ENCODE measurements around the gene GABBR1. TPM values are rescaled to one million over a fixed set of nuclear protein-coding genes. Genes with fewer than 3 reads are reported as not detected.

GABBR1 gene
- total RNA-seq, 5 donors from 2014 or later (not counting 1 experiment from before 2014, with no cell fraction given) = 48.0 to 82.7 (median 74.8) TPM

DNA sequence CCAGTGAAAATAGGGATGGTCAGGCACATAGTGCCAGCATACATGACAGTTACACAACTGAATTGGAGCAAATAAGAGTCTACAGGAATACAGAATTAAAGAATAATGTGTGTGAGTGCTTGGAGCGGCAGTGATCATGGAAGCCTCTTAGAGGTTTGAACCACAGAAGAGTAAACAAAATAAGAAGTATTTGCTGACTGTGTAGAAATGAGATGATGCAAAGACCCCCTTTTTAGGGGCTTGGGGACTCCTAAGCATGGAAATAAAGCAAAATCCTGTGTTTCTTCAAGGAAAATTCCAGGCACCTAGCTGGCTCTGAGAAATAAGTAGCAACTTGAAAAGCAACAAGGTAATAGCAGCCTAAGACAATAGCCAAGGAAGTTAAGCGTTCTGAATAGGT, 41.3 kb downstream of the GABBR1 start:
- Histone ChIP-seq H3K4me3 (ENCODE audit: control insufficient read depth in 1 of 2, extremely low read depth in 1 of 2, low read length in 1 of 2) (no peak overlapping the region), H3K9me3 (no peaks in the 10 kb centered on the region), H3K27me3 (replicated peaks in 1 of 2; ENCODE audit: control insufficient read depth in 2 of 2, extremely low read depth in 1 of 2, insufficient read depth in 2 of 2, low read length in 1 of 2) (peaks cover 2 to 20% of the 10 kb centered on the region in 2 experiments), H3K36me3 (ENCODE audit: control insufficient read depth in 2 of 2, extremely low read depth in 1 of 2, insufficient read depth in 1 of 2, low read length in 1 of 2) (no peaks in the 10 kb centered on the region), H3K4me1 (ENCODE audit: control insufficient read depth in 1 of 2, extremely low read depth in 1 of 2, insufficient read depth in 2 of 2, low read length in 2 of 2) (no peaks in the 10 kb centered on the region), H3K27ac (ENCODE audit: low read length) (no peak overlapping the region)
- WGBS (ENCODE audit: insufficient coverage) = 96% methylated on average over 2 of the region's 2 CpGs
- DNase-seq (no peak), ATAC-seq (replicated peaks in 1 of 4) (no peak)
- no peaks in the 10 kb centered on the region for H3K9me3 Mint-ChIP-seq
- ChIA-PET CTCF (no interaction called here), POLR2A (no interaction called here)
- no peaks in the 10 kb centered on the region for H3K4me1 Mint-ChIP-seq
- H3K36me3 Mint-ChIP-seq = no peaks in the 10 kb centered on the region
- H3K27me3 Mint-ChIP-seq = peaks cover 18 to 50% of the 10 kb centered on the region in 2 donors
- no peak overlapping the region for H3K4me3 Mint-ChIP-seq
- H3K27ac Mint-ChIP-seq = no peak overlapping the region

- no peak overlapping the region for H3K27ac Mint-ChIP-seq
- ATAC-seq (replicated peaks in 1 of 4) (no peak), DNase-seq (no peak)
- no peaks in the 10 kb centered on the region for H3K9me3 Mint-ChIP-seq
- no peak overlapping the region for H3K4me3 Mint-ChIP-seq
- no peak overlapping the region for H3K27ac ChIP-seq (ENCODE audit: low read length)
- no peaks in the 10 kb centered on the region for H3K9me3 ChIP-seq
- no peaks in the 10 kb centered on the region for H3K36me3 ChIP-seq (ENCODE audit: control insufficient read depth in 2 of 2, extremely low read depth in 1 of 2, insufficient read depth in 1 of 2, low read length in 1 of 2)
- peaks cover 3 to 17% of the 10 kb centered on the region in 2 experiments for H3K27me3 ChIP-seq (replicated peaks in 1 of 2; ENCODE audit: control insufficient read depth in 2 of 2, extremely low read depth in 1 of 2, insufficient read depth in 2 of 2, low read length in 1 of 2)
- no peaks in the 10 kb centered on the region for H3K4me1 Mint-ChIP-seq
- ChIA-PET POLR2A (no interaction called here), CTCF (interaction anchor here in 1 of 2 donors (0.9 kb wide), 1 partner anchor 36 kb away, joined by 3 read pairs; no protein-coding TSS in a partner anchor)
- no peaks in the 10 kb centered on the region for H3K4me1 ChIP-seq (ENCODE audit: control insufficient read depth in 1 of 2, extremely low read depth in 1 of 2, insufficient read depth in 2 of 2, low read length in 2 of 2)
- no peak overlapping the region for H3K4me3 ChIP-seq (ENCODE audit: control insufficient read depth in 1 of 2, extremely low read depth in 1 of 2, low read length in 1 of 2)
- H3K36me3 Mint-ChIP-seq = no peaks in the 10 kb centered on the region
- peaks cover 25 to 58% of the 10 kb centered on the region in 2 donors for H3K27me3 Mint-ChIP-seq
- WGBS (ENCODE audit: insufficient coverage) = 100% methylated on average over 2 of the region's 4 CpGs
These were observed 42.7 kb downstream of the GABBR1 start for GRCh38 chr6:29590218-29590808.

GRCh38 chr6:29589423-29590048, 43.4 kb downstream of the GABBR1 start:
- Mint-ChIP-seq H3K4me3 (no peak overlapping the region), H3K4me1 (no peaks in the 10 kb centered on the region), H3K36me3 (no peaks in the 10 kb centered on the region), H3K9me3 (no peaks in the 10 kb centered on the region), H3K27me3 (peaks cover 31 to 52% of the 10 kb centered on the region in 2 donors), H3K27ac (no peak overlapping the region)
- Histone ChIP-seq H3K4me3 (ENCODE audit: control insufficient read depth in 1 of 2, extremely low read depth in 1 of 2, low read length in 1 of 2) (no peak overlapping the region), H3K9me3 (no peaks in the 10 kb centered on the region), H3K4me1 (ENCODE audit: control insufficient read depth in 1 of 2, extremely low read depth in 1 of 2, insufficient read depth in 2 of 2, low read length in 2 of 2) (no peaks in the 10 kb centered on the region), H3K27me3 (replicated peaks in 1 of 2; ENCODE audit: control insufficient read depth in 2 of 2, extremely low read depth in 1 of 2, insufficient read depth in 2 of 2, low read length in 1 of 2) (peaks cover 2 to 16% of the 10 kb centered on the region in 2 experiments), H3K36me3 (ENCODE audit: control insufficient read depth in 2 of 2, extremely low read depth in 1 of 2, insufficient read depth in 1 of 2, low read length in 1 of 2) (no peaks in the 10 kb centered on the region), H3K27ac (ENCODE audit: low read length) (no peak overlapping the region)
- ChIA-PET POLR2A (no interaction called here), CTCF (interaction anchor here (0.9 to 1.1 kb wide), 2 partner anchors 37 to 904 kb away, joined by 3 read pairs; no protein-coding TSS in a partner anchor)
- 29% methylated on average over 1 of the region's 3 CpGs for WGBS (ENCODE audit: insufficient coverage)
- DNase-seq (peak in 31 of 35 experiments; percentile 5 to 76 (median 33)), ATAC-seq (replicated peaks in 1 of 4) (peak; percentile 55 to 65 (median 62))

DNA sequence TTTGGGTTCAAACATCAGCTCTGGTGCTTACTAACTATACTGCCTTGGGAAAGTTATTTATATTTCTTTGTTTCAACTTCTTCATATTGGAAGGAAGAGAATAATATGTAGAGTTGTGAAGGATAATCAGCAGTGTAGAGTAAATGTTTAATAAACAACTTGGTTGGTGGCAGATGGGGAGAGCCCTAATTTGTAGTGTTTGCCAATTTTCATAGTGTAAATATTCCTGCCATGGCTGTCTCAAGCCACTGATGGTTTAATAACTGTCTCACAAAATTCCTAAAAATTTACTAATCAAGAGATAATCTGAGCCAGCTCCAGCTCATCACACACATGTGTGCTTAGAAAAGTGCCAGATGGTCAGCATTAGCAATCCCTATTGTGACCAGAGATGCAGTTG, 48.2 kb downstream of the GABBR1 start, which contains the start of gene OR2H2:
OR2H2 (plus strand) TSS at position 301 of the 400 bp plus-strand sequence. CDS start 2,824 bp downstream, outside the sequence.
- no peaks in the 10 kb centered on the region for H3K9me3 ChIP-seq
- Mint-ChIP-seq H3K27ac (no peak within 1 kb of the TSS), H3K27me3 (peaks cover 40 to 62% of the 10 kb centered on the region in 2 donors), H3K9me3 (no peaks in the 10 kb centered on the region), H3K36me3 (no peaks in the 10 kb centered on the region), H3K4me3 (no peak within 1 kb of the TSS), H3K4me1 (no peaks in the 10 kb centered on the region)
- H3K36me3 ChIP-seq (ENCODE audit: control insufficient read depth in 2 of 2, extremely low read depth in 1 of 2, insufficient read depth in 1 of 2, low read length in 1 of 2) = no peaks in the 10 kb centered on the region
- ChIA-PET POLR2A (no interaction called here), CTCF (no interaction called here)
- no peaks in the 10 kb centered on the region for H3K4me1 ChIP-seq (ENCODE audit: control insufficient read depth in 1 of 2, extremely low read depth in 1 of 2, insufficient read depth in 2 of 2, low read length in 2 of 2)
- peaks cover 2 to 16% of the 10 kb centered on the region in 2 experiments for H3K27me3 ChIP-seq (replicated peaks in 1 of 2; ENCODE audit: control insufficient read depth in 2 of 2, extremely low read depth in 1 of 2, insufficient read depth in 2 of 2, low read length in 1 of 2)
- ATAC-seq (replicated peaks in 1 of 4) (no peak), DNase-seq (no peak)
- H3K27ac ChIP-seq (ENCODE audit: low read length) = no peak within 1 kb of the TSS
- H3K4me3 ChIP-seq (ENCODE audit: control insufficient read depth in 1 of 2, extremely low read depth in 1 of 2, low read length in 1 of 2) = no peak within 1 kb of the TSS

GRCh38 chr6:29577544-29577943, 55.4 kb downstream of the GABBR1 start:
- H3K4me3 ChIP-seq (ENCODE audit: control insufficient read depth in 1 of 2, extremely low read depth in 1 of 2, low read length in 1 of 2) = no peak overlapping the region
- 85% methylated on average over 6 of the region's 7 CpGs for WGBS (ENCODE audit: insufficient coverage)
- no peak for ATAC-seq (replicated peaks in 1 of 4)
- no peak overlapping the region for H3K27ac ChIP-seq (ENCODE audit: low read length)
- Mint-ChIP-seq H3K9me3 (no peaks in the 10 kb centered on the region), H3K36me3 (no peaks in the 10 kb centered on the region), H3K27me3 (peaks cover 42 to 48% of the 10 kb centered on the region in 2 donors), H3K4me1 (no peaks in the 10 kb centered on the region), H3K27ac (no peak overlapping the region), H3K4me3 (no peak overlapping the region)
- H3K36me3 ChIP-seq (ENCODE audit: control insufficient read depth in 2 of 2, extremely low read depth in 1 of 2, insufficient read depth in 1 of 2, low read length in 1 of 2) = no peaks in the 10 kb centered on the region
- H3K9me3 ChIP-seq = no peaks in the 10 kb centered on the region
- peaks cover 0 to 23% of the 10 kb centered on the region in 2 experiments for H3K27me3 ChIP-seq (replicated peaks in 1 of 2; ENCODE audit: control insufficient read depth in 2 of 2, extremely low read depth in 1 of 2, insufficient read depth in 2 of 2, low read length in 1 of 2)
- no peak for DNase-seq
- ChIA-PET CTCF (no interaction called here), POLR2A (no interaction called here)
- H3K4me1 ChIP-seq (ENCODE audit: control insufficient read depth in 1 of 2, extremely low read depth in 1 of 2, insufficient read depth in 2 of 2, low read length in 2 of 2) = no peaks in the 10 kb centered on the region

DNA sequence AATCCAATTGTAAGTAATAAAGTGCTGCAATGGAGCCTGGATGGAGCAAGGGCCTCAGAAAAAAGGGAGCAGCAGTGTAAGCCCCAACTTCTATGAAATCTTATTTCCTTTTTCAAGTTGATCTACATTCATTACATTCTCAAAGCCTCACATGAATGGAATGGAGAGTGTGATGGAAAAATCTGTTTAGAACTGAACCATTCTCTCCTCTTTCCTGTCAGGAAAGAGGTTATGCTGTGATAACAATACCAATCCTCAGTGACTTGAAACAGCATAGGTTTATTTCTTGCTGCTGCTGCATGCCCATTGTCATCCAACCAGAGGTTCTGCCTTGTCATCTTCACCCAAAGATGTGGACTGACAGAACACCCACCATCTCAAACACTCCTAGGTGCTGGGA, 56.9 kb downstream of the GABBR1 start:
- H3K36me3 Mint-ChIP-seq = no peaks in the 10 kb centered on the region
- H3K4me3 ChIP-seq (ENCODE audit: control insufficient read depth in 1 of 2, extremely low read depth in 1 of 2, low read length in 1 of 2) = no peak overlapping the region
- DNase-seq (no peak), ATAC-seq (replicated peaks in 1 of 4) (no peak)
- H3K27me3 Mint-ChIP-seq = peaks cover 49 to 55% of the 10 kb centered on the region in 2 donors
- CTCF ChIA-PET = no interaction called here
- no peaks in the 10 kb centered on the region for H3K9me3 ChIP-seq
- POLR2A ChIA-PET = no interaction called here
- H3K36me3 ChIP-seq (ENCODE audit: control insufficient read depth in 2 of 2, extremely low read depth in 1 of 2, insufficient read depth in 1 of 2, low read length in 1 of 2) = no peaks in the 10 kb centered on the region
- no peak overlapping the region for H3K27ac Mint-ChIP-seq
- no peak overlapping the region for H3K4me3 Mint-ChIP-seq
- H3K9me3 Mint-ChIP-seq = no peaks in the 10 kb centered on the region
- H3K4me1 Mint-ChIP-seq = no peaks in the 10 kb centered on the region
- no peak overlapping the region for H3K27ac ChIP-seq (ENCODE audit: low read length)
- H3K4me1 ChIP-seq (ENCODE audit: control insufficient read depth in 1 of 2, extremely low read depth in 1 of 2, insufficient read depth in 2 of 2, low read length in 2 of 2) = no peaks in the 10 kb centered on the region
- peaks cover 0 to 23% of the 10 kb centered on the region in 2 experiments for H3K27me3 ChIP-seq (replicated peaks in 1 of 2; ENCODE audit: control insufficient read depth in 2 of 2, extremely low read depth in 1 of 2, insufficient read depth in 2 of 2, low read length in 1 of 2)
